Amniotic epithelial cell (primary cell): Measurements from ENCODE around the gene DIS3L2.
A peak's percentile ranks its signal among the peaks of the same experiment; 100 is the strongest.
"Not testable (repeated sequence)": the region's sequence is repeated elsewhere in the genome, so short reads cannot be mapped to it uniquely, and the experiment has no call there.

Experiments
- DNase-seq: peaks from one replicate; pipeline ENCODE4 v3.0.0-alpha.2; 2010; ENCODE audit warnings: low read depth

Gene DIS3L2

DNA sequence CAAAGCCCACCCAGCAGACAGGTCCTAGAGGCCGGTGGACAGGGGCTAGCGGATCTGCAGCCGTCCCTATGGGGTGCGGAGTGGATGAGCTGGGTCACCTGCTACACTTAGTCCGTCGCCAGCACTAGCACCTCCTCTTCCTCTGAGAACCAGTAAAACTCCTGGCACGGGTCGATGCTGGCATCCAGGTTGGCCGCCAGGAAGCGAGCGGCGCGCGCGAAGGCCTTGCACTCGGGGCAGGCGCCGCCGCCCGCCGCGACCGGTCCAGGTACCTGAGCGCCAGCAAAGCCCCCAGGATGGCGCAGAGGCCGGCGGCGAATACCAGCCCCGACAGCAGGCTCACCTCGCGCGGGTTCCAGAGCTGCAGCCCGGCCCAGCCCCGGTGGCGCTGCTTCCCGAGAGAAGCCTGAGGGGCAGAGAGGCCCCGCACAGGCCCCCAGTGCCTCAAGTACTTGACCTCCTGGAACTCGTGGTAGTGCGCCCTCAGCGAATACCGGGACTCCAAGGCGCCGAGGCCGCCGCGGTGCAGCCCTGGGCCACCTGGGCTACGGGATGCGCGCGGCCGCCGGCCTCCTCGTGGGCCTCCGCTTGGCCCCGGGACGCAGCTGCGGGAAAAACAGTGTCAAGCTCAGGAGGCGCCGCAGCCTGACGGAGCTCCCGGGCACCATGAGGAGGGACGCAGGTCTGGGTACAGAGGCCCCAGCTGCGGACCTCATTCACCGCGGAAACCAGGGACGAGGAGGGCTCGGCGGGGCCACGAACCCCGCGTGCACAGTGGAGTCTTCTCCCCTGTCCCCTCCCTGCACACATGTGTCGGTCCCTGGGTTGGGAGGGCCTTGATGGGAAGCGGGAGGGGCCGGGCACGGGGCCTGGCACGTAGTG is 389.5 kb downstream of the DIS3L2 start:
- DNase-seq: no peak

DNA sequence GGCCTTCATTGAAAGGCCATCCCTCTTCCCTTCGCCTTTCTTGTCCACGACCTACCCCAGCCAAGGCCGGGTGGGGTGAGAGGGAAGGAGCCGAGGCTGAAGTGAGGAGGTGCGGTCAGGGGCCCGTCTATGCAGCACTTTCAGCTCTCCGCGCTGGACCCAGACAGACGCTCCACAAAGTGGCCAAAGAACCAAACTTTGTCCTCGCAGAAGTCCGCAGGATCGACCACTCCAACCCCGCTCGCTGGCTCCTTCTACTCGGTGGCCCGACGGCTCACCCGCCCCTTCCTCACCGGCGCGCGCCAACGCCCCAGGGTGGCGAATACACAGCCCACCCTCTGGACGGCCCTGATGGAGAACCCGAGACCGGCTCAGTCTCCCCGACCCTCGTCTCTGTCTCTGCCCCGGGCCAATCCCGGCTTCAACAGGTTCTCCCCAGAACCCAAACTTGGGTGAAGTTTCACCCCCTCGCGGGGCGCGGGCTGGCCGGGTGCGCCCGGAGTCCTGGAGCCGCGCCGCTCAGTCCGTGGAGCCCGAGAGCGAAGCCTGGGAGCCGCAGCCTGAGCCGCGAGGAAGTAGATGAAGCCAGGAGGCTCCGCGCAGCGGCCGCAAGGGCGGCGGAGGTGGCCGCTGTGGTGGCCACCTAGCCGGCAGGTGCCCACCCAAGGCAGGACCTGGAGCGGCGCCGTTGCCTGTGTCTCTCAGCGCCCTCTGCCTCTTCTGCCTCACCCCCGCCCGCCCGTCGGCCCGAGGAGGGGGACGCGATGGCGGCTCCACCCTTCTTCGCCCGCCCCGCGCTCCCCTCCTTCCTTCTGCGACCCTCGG is 390.4 kb downstream of the DIS3L2 start:
- DNase-seq: no peak

DNA sequence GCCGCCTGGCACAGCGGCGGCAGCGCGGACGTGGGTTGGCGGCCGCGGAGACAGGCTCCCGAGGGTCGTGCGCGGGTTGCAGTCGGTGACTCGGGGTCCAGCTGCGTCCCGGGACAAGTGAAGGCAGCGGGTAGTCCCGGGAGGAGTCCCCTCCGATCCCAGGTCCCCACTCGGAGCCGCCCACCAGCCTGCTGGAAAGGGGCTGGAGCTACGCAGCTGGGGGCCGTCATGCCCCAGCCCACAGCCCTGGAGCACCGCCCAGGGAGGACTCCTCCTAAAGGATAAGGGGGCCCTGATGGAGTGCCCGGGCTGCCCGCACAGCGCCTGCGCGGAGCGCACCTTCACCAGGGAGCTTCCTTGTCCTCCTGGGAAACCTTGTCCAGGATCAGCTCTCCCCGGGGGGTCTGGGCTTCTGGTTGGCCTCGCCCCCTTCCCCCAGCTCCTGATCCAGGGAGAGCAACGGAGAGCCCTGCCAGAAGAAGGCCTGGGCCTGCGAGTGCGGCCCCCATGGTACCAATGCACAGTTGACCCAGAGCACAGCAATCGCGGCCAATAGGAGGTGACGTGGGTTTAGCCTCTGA is 391.1 kb downstream of the DIS3L2 start:
- no peak for DNase-seq

DNA sequence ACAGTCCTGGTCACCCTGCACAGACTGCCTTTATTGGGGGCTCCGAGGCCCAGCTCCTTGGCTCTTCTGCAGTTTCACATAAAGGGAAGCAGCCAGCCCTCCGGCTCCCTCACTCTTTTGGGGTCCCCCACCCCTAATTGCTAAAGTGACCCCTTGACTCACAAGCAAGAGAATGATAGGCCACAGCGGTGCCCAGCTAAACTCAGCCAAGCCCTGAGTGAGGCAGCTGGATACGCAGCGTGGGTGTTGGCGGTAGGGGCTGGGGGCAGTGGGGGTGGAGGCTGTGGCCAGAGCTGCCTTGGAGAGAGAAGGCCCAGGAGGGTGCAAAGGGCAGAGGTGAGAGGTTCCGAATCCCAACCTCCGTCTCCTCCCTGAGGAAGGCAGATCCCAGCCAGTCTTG is 391.6 kb downstream of the DIS3L2 start:
- no peak for DNase-seq

DNA sequence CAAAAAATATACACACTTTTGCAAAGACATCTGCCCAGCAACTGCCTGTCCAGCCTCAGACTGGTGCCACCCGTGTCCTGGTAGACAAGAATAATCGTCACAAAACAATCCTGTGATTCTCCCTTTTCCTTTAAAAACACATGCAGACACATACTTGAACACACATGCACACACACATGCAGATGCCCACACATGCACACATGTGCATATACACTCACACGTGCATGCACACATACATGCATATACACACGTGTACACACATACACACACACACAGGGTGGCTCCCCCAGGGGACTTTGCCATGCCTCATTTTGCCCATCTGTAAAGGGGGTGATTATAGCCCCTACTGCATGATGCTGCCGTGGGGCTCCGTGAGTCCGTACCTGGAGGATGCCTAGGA is 392.1 kb downstream of the DIS3L2 start:
- DNase-seq: no peak

DNA sequence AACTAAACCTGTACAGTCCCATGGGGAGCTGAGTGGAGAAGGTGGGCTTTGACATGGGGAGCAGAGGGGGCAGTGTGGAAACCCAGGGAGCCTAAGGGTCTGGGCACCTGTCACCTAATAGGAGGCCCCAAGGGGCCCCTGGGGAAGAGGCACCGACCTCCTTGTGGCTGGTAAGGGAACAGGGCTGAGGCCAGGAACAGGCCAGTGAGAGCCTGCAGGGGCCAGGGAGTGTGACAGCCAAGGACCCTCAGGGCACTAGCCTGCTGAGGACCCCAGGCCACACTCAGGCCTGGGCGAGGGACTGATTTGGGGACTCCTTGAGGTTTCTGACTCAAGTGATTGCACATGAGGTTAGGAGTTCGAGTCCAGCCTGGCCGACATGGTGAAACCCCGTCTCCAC is 392.6 kb downstream of the DIS3L2 start:
- DNase-seq: no peak

DNA sequence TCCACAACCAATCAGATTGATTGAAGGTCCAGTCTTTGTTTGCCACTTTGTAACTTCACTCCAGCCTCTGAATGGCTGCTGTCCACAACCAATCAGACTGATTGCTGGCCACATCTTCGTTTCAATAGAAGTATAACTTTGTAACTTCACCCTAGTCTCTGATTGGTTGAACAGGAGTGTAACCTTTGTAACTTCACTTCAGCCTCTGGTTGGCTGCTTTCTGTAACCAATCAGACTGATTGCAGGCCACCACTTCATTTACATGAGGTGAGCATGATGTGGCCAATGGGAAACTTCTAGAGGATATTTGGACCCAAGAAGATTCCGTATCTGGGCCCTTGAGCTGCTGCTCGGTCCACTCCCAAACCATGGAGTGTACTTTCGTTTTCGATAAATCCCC is 400.1 kb downstream of the DIS3L2 start:
- no peak for DNase-seq

DNA sequence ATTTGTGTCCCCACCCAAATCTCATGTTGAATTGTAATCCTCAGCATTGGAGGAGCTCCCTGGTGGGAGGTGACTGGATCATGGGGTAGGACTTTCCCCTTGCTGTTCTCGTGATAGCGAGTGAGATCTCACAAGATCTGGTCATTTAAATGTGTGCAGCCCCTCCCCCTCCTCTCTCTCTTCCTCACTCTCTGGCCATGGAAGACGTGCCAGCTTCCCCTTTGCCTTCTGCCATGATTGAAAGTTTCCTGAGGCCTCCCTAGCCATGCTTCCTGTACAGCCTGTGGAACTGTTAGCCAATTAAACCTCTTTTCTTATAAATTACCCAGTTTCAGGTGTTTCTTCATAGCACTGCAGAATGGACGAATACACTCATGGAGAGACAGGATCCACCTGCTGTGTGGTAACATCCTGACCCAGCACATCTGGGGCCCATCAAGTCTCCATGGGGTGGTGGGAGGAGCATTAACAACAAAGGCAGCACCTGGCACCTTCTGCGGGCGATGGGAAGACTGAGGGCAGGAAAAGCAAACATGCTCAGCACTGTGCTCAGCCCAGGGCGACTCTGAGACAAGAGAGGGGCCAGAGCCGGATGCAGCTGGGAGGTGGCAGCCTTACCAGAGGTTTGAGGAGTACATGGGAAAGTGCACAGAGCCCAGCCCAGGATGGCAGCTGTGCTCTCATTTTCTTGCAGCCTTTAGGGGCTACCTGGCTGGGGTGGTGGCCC is 400.8 kb downstream of the DIS3L2 start:
- DNase-seq: no peak

DNA sequence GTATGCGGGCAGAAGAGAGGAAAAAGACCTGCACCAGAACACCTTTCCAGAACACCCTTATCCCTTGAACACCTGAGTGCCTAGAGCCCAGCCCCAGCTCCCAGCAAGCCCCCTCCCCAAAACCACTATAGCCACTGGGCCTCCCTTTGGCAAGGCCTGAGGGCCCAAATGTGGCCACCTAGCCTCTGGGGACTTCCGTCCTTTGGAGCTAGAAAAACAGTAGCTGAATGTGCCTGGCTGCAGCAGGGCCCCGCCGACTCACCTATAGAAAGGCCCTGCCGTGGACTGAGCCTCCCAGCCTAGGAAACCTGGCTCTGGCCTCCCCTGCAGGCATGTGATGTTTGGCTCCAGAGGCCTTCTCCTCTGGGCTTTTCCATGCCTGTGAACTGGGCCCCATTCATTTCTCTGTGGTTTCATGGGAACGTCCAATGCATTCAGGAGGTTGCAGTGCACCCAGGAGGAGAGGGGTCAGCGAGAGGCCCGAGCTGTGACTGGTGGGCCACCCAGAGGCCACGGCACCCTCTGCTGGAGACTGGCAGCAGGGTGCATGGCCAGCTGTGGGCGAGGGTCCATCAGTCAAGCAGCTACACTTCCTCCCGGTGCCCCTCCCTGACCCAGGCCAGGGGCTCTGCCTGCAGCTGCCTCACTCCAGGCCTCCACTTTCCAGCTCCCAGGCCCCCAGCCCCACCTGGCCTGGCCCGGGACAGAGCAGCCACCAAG is 401.7 kb downstream of the DIS3L2 start:
- DNase-seq: not testable (repeated sequence)

DNA sequence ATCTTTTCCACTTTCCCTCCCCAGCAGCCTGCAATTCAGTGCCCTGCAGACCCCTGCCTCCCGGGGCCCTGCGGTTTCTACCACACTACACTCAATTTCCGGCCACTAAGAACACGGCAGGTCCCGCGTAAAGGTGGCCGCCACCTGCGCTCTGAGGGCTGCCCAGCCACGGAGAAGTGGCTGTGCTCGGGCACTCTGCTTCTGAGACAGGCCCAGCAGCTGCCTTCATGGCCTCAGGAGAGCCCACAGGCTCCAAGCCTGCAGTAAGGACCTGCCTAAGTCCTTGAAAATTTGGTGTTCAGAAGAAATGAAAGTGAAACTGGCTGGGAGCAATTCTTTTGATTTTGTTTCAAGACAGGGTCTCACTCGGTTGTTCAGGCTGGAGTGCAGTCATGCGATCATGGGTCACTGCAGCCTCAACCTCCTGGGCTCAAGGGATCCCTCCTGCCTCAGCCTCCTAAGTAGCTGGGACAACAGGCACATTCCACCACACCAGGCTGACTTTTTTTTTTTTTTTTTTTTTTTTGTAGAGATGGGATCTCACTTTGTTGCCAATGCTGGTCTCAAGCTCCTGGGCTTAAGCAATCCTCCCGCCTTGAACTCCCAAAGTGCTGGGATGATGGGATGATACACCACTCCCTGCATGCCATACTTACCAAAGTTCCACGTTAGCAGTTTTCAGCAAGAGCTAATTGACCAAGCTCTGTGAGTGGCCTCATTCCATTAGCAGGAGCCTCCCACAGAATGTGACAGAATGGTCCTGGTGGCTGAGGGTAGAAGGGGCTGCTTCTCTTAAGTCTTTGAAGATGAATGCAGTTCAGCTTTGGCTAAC is 402.5 kb downstream of the DIS3L2 start:
- peak; percentile 60 for DNase-seq

DNA sequence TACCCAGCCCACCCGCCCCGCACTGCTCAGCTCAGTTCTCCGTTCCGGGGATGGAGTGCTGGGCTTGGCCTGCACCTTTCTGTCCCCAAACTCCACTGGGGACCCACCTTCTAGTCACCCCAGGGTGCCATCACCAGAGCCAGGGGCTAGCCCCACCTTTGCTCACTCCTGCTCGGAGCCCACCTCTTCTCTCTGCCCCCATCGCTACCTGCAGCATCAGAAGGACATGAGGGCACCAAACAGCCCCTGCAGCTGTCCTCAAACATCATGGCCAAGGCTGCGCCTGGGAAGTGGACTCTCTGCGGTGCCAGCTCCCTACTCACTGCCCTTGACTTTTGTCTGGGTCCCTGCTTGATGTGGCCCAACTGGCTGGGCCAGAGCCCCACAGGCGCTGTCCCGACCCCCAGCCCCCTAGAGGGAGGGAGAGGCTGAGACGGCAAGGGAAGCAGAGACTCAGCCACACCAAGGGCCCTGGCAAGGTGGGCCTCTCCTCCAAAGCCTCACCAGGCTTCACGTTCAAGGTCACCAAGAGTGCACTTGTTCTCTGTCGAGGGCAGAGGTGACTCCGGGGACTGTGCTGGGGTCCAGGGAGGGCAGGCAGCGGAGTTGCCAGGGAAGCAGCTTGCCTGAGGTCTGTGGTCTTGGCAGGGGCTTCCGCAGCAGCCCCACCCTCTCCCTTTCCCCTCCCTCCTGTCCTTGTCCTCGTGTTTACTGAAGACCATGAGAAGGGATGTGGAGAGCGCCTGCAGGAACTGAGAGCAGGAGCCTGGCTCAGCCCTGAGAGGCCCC is 403.5 kb downstream of the DIS3L2 start:
- DNase-seq: not testable (repeated sequence)

DNA sequence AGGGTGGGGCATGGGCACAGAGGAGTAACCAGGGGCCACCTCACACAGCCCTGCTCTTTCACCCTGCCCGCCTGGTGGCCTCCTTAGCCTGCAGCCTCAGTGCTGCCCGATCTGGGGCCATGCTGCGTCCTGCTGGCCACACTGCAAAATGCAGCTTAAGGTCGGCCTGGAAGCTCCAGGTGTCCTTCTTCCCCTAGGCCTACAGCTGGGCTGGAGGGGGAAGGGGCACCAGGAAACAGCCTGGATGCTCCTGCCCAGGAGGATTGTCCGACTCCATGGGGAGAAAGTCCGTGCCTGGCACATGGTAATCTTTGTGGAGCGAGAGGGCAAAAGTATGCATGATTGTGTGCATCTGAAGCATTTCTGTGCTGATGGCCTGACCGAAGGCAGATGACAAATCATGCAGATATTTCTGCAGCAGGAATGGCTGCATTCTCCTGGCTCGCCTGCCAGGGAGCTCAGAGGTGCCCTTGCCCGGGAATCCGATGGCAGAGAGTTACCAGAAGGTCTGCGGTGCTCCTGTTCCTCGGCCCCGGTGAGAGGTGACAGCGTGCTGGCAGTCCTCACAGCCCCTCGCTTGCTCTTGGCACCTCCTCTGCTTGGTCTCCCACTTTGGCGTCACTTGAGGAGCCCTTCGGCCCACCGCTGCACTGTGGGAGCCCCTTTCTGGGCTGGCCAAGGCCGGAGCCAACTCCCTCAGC is 404.3 kb downstream of the DIS3L2 start:
- peak; percentile 94 for DNase-seq

DNA sequence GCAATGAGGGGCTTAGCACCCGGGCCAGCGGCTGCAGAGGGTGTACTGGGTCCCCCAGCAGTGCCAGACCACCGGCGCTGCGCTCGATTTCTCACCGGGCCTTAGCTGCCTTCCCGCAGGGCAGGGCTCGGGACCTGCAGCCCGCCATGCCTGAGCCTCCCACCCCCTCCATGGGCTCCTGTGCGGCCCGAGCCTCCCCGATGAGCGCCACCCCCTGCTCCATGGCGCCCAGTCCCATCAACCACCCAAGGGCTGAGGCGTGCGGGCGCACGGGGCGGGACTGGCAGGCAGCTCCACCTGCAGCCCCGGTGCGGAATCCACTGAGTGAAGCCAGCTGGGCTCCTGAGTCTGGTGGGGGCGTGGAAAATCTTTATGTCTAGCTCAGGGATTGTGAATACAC is 404.9 kb downstream of the DIS3L2 start:
- not testable (repeated sequence) for DNase-seq

DNA sequence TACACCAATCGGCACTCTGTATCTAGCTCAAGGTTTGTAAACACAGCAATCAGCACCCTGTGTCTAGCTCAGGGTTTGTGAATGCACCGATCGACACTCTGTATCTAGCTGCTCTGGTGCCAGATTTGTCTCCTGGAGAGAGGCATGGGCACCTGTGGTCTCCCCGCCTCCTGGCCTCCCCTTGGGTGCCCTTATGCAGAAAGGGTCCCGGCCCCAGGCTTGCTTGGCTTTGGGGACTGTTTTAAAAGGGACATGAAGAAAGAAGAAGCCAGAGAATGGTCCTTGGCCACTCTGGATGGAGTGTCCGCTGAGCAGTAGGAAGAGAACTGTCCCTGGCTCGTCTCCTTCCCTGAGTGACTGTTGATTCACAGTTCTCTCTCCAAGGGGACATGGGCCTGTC is 405.5 kb downstream of the DIS3L2 start:
- DNase-seq: no peak

DNA sequence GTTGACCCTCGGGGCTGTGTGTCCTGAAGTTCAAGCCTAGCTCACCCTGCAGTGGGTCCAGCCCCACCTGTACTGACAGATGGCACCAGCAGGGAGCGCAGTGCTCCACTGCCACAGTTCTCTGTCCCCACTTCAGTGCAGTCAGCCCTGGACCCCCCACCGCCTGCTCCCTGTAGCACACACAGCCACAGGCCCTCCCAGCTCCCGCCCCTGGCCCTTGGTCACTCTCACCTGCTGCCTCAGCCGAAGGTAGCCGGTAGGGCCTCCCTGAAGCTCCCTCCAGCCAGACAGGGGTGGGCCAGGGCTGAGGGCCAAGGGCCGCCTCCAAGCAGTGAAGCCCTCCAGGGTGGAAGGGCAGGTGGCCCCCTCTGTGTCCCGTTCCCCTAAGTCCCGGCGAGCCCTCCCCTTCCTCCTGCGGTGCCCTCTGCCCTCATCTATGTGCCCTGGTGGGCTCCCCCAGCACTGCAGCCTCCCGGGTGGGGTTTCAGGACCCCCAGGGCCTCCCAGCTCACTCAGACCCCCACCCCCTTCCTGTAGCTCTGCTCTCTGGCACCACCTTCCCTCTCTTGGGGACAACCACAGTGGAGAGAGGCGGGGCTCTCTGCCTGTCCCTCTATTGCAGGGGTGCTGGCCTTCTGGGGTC is 406.2 kb downstream of the DIS3L2 start:
- DNase-seq: no peak

DNA sequence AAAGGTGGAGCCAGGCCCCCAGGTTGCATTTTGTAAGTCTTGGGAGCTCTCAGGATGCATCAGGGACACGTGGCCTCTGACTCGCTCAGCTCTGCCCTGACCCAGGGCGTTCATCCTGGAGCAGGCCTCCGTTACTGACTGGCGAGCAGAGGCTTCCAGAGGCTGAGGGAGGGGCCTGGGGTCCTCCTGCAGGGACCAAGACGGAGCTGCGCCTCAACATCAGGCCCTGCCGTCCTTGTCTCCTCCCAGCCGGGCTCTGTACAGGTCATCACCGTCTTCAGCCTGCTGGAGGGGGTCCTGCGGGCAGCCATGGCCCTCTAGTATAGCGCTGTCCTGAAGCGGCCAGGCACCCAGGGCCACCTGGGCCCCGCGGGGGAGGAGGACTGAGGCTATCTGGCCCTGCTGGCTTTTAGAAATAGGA is 406.8 kb downstream of the DIS3L2 start:
- peak; percentile 57 for DNase-seq

DNA sequence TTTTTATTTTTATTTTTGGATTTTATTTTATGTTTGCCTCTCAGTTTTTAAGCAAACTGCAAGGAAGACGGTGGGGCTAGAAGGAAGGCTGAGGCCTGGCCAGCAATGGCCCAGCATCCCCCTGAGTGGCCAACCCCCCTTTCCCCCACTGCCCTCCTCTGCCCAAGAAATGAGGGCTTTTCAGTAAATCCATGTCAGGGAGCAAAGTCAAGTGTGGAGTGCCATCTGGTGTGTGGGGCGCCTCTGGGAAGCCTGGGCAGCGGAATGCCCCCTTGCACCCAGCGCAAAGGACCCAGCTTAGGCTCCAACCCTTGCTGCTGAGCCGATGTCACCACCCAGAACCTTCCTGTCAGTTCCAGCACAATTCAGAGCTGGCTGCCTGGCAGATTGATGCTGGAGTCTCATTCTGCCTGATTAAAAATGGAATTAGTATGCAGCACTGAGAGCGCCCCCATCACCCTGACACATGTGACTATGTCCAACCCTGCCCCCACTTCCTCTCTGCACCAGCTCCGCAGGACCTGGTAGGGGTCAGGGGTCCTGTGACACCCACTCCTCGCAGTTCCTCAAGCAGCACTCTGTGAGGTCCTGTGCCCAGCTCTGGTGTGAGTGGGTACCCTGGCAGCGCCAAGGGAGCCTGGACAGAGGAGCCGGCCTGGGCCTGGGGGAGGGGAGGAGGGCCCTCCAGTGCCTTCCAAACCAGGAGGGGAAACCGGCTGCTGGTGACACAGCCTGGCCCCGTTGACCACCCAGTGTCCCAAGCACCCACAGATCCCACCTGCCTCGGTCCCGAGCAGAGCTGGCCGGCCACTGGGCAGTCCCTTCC is 407.8 kb downstream of the DIS3L2 start:
- DNase-seq: no peak

DNA sequence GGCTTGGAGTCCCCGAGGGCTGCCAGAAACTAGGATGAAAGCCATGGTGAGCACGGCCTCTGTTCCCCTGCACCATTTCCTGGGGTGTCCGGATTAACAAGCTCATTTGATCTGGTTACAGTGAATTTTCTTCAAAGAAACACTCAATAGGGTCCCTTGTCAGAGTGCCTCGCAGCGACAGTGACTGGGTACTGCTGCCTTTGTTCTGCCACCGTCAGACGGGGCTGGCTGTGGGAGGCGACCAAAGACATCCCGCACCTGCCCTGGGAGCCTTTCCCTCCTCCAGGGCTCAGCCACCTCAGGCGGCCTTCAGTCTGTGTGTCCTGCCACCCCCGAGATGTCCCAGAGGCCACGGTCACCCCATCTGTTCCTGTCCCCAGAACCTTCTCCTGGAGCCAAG is 408.5 kb downstream of the DIS3L2 start:
- not testable (repeated sequence) for DNase-seq
